OCI-LY7 (cell line): ENCODE results near the gene TMPRSS2. TPM values are rescaled to one million over a fixed set of nuclear protein-coding genes. Genes with fewer than 3 reads are reported as not detected.

Experiments used
- BruUV-seq: library from RNA; stranded (reverse); fragments of 400-500 nt; replicated peaks from 2 replicates; lab custom pipeline; 2021; lab: Mats Ljungman, UMichigan
- CTCF ChIA-PET: fragments of 300-600 bp; sonication (Branson Sonifier 250); formaldehyde crosslinking; loops from one replicate; lab custom pipeline; 2022; ENCODE audit warnings: antibody characterized with exemption; ENCODE audit not compliant: unreplicated experiment; lab: Charles Lee
- POLR2A ChIA-PET: fragments of 300-600 bp; sonication (Branson Sonifier 250); formaldehyde crosslinking; loops from one replicate; lab custom pipeline; 2022; ENCODE audit warnings: antibody characterized with exemption; lab: Charles Lee
- DNase-seq: peaks from one replicate; pipeline ENCODE4 v3.0.0-alpha.2; 2015; ENCODE audit warnings: low spot score
- H2AFZ ChIP-seq: fragments of 200-600 bp; sonication (generic), shearing (Covaris generic); 2 replicates; pipeline ENCODE4 v1.6.1; 2014; ENCODE audit warnings: mild to moderate bottlenecking, antibody characterized with exemption, low read length, moderate library complexity
- H3K27ac ChIP-seq: fragments of 200-600 bp; sonication (generic); 2 replicates; pipeline ENCODE4 v1.5.1; 2014; ENCODE audit warnings: mixed run types, low read depth, mild to moderate bottlenecking, moderate library complexity, low read length, inconsistent platforms; ENCODE audit not compliant: poor library complexity, severe bottlenecking
- H3K36me3 ChIP-seq: fragments of 200-600 bp; sonication (generic); 2 replicates; pipeline ENCODE4 v1.6.1; 2014; ENCODE audit warnings: mild to moderate bottlenecking, antibody characterized with exemption, low read length, moderate library complexity, mixed read lengths; ENCODE audit not compliant: insufficient read depth
- H3K4me1 ChIP-seq: fragments of 200-600 bp; sonication (generic); 2 replicates; pipeline ENCODE4 v1.5.1; 2014; ENCODE audit warnings: mild to moderate bottlenecking, low read length; ENCODE audit not compliant: insufficient read depth, poor library complexity, severe bottlenecking
- H3K4me2 ChIP-seq: fragments of 200-600 bp; sonication (generic); 2 replicates; pipeline ENCODE4 v1.6.1; 2014; ENCODE audit warnings: mild to moderate bottlenecking, low read length
- H3K4me3 ChIP-seq: fragments of 200-600 bp; sonication (generic); 2 replicates; pipeline ENCODE4 v1.5.1; 2014; ENCODE audit warnings: mild to moderate bottlenecking, low read depth, low read length; ENCODE audit not compliant: poor library complexity, severe bottlenecking
- H3K79me2 ChIP-seq: fragments of 200-600 bp; sonication (generic); 2 replicates; pipeline ENCODE4 v1.6.1; 2016; ENCODE audit warnings: low read depth, mild to moderate bottlenecking, low read length, moderate library complexity, mixed read lengths; ENCODE audit not compliant: insufficient read depth
- H3K9me2 ChIP-seq: fragments of 200-600 bp; sonication (generic); 2 replicates; pipeline ENCODE4 v1.6.1; 2016; ENCODE audit warnings: mild to moderate bottlenecking, low read length, mixed read lengths; ENCODE audit not compliant: insufficient read depth
- H3K9me3 ChIP-seq: fragments of 200-600 bp; sonication (generic); 2 replicates; pipeline ENCODE4 v1.6.1; 2014; ENCODE audit warnings: mild to moderate bottlenecking, mixed run types, low read length, mixed read lengths
- H4K20me1 ChIP-seq: fragments of 200-600 bp; sonication (generic); 2 replicates; pipeline ENCODE4 v1.6.1; 2014; ENCODE audit warnings: mild to moderate bottlenecking, antibody characterized with exemption, low read length, moderate library complexity, mixed read lengths; ENCODE audit not compliant: insufficient read depth
- EZH2phosphoT487 ChIP-seq: fragments of 200-600 bp; sonication (generic); IDR thresholded peaks from 2 replicates; pipeline ENCODE4 v1.6.1; 2018; ENCODE audit warnings: low read depth, borderline replicate concordance, mild to moderate bottlenecking, mixed run types, antibody characterized with exemption, low read length, moderate library complexity, mixed read lengths
- intact Hi-C: fragments of 100-400 bp; cut with micrococcal nuclease; formaldehyde crosslinking; loops from one replicate; pipeline ENCODE4 v1.10.0; 2022; ENCODE audit not compliant: unreplicated experiment
- total RNA-seq, 2 experiments: library from RNA; depleted of rRNA in 1 of 2; stranded (reverse); fragments of >200 nt in 1 of 2; shearing (Covaris generic) in 1 of 2; gene quantifications; 2 replicates each; pipeline ENCODE4 v1.2.3, GENCODE V29; 2014 to 2022
- TF ChIP-seq, protein P1 (sequence below): fragments of 200-600 bp; sonication (generic); conservative IDR thresholded peaks from 2 replicates; pipeline ENCODE4 v1.5.1; 2014; ENCODE audit warnings: mild to moderate bottlenecking, antibody characterized with exemption, low read length, moderate library complexity, mixed read lengths

TMPRSS2 gene
- total RNA-seq, 2 experiments from 2014 or later, result 0.09 TPM; not detected in 1

DNA sequence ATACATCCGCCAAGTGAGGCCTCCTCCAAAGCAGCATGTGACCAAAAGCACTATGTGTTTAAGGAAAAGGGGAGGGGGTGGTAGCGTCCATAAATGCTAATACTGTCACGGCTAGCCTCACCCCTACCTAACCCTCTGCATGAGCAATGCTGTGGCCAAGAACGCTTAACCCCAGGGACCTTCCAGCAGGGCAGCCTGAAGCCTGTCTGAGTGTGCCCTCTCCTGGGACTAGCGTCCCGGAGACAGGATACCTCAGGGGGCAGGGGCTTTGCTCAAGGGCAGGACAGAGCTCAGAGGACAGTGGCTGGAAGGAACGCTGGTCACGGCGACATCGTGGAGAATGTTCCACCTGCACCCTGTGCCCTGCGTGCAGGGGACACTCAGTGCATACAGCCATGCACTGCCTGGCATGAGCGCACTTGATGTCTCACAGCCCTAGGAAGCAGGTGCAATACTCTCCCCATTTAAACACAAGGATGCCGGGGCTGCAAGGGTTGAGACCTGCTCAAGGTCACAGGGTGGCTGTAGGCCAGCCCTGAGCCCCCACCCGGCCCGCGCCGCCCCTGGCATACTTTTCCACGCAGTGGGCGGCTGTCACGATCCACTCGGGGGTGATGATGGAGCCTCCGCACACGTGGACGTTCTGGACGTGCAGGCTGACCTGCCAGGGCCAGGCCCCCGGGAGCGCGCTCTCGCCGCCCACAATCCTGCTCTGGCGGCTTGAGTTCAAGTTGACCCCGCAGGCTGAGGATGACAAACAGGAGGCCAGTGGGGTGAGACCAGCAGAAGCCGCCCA is 35.0 kb downstream of the TMPRSS2 start:
- TF ChIP-seq EZH2phosphoT487, result no peak
- TF ChIP-seq, protein P1, sequence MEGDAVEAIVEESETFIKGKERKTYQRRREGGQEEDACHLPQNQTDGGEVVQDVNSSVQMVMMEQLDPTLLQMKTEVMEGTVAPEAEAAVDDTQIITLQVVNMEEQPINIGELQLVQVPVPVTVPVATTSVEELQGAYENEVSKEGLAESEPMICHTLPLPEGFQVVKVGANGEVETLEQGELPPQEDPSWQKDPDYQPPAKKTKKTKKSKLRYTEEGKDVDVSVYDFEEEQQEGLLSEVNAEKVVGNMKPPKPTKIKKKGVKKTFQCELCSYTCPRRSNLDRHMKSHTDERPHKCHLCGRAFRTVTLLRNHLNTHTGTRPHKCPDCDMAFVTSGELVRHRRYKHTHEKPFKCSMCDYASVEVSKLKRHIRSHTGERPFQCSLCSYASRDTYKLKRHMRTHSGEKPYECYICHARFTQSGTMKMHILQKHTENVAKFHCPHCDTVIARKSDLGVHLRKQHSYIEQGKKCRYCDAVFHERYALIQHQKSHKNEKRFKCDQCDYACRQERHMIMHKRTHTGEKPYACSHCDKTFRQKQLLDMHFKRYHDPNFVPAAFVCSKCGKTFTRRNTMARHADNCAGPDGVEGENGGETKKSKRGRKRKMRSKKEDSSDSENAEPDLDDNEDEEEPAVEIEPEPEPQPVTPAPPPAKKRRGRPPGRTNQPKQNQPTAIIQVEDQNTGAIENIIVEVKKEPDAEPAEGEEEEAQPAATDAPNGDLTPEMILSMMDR, result no peak
- no peaks in the 10 kb centered on the region for H3K79me2 ChIP-seq
- POLR2A ChIA-PET, result no interaction called here
- H3K36me3 ChIP-seq, result no peaks in the 10 kb centered on the region
- H3K4me3 ChIP-seq, result no peak overlapping the region
- no peak overlapping the region for H2AFZ ChIP-seq
- CTCF ChIA-PET, result no interaction called here
- H3K9me2 ChIP-seq, result no peaks in the 10 kb centered on the region
- no peak overlapping the region for H3K27ac ChIP-seq
- BruUV-seq, result no TSS peak
- H4K20me1 ChIP-seq, result no peaks in the 10 kb centered on the region
- H3K4me2 ChIP-seq, result no peak overlapping the region
- peaks cover 8% of the 10 kb centered on the region for H3K4me1 ChIP-seq
- no peaks in the 10 kb centered on the region for H3K9me3 ChIP-seq
- intact Hi-C loops, result no loop called here
- DNase-seq, result no peak

DNA sequence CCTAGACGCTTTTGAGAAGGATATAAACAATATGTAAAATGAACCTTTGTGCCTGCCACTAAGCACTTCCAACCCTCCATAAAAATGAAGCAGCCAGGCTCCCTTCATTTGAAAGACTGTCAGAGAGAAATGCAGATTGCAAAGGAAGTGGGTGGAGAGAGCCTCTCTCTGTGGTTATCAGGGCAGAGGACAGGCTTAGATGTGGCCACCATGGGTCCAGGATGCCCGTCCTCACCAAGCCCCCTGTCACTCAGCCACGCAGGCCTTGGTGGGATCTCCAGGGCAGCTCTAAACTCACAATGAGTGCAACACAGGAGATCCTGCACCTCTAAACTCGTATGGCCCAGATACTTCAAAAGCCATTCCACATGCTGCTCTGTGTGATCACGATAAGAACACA is 37.9 kb downstream of the TMPRSS2 start:
- Histone ChIP-seq H3K4me1 (no peaks in the 10 kb centered on the region), H3K9me2 (no peaks in the 10 kb centered on the region), H3K36me3 (no peaks in the 10 kb centered on the region), H2AFZ (no peak overlapping the region), H3K27ac (no peak overlapping the region), H3K4me3 (no peak overlapping the region), H3K9me3 (no peaks in the 10 kb centered on the region), H3K4me2 (no peak overlapping the region), H4K20me1 (no peaks in the 10 kb centered on the region), H3K79me2 (no peaks in the 10 kb centered on the region)
- TF ChIP-seq, protein P1, result no peak
- no peak for TF ChIP-seq EZH2phosphoT487
- intact Hi-C loops, result no loop called here
- CTCF ChIA-PET, result no interaction called here
- POLR2A ChIA-PET, result no interaction called here
- no TSS peak for BruUV-seq
- no peak for DNase-seq

DNA sequence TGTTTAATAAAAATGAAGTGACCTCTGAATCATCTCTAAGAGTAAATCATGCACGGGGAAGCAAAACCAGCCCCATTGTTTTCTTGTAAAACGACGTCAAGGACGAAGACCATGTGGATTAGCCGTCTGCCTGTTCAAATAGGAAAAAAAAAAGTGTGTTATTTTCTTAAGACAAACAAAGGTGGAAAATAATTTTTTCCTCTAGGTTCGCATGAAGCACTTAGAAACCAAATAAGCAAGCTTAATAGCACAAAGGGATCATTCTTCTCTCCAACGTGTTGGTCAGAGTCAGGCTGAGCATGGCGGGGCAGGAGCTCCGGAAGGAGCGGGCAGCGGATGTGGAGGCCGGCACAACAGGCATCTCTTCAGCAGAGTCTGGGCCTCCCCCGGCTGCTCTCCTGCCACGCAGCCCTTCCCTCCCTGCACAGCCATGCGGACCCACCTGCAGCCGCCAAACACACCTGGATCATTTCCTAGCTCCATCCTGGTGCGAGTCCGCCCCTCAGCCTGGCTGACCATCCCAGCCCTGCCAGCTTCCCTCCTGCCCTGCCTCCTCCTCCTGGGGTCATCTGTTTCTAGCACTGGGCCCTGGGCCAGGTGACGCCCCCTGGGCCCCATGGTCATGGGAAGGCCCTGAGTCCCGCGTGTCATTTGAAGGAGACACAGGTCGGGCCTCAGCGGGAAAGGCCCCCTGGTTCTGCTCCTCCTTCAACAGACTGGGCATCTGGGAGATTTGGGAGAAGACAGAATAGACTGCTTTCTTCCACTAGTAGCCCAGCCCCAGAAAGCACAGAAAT is 41.7 kb downstream of the TMPRSS2 start:
- Histone ChIP-seq H3K4me2 (no peak overlapping the region), H3K4me3 (no peak overlapping the region), H3K27ac (no peak overlapping the region), H3K9me2 (no peaks in the 10 kb centered on the region), H3K9me3 (no peaks in the 10 kb centered on the region), H3K36me3 (no peaks in the 10 kb centered on the region), H2AFZ (no peak overlapping the region), H3K79me2 (no peaks in the 10 kb centered on the region), H4K20me1 (no peaks in the 10 kb centered on the region), H3K4me1 (no peaks in the 10 kb centered on the region)
- POLR2A ChIA-PET, result no interaction called here
- no TSS peak for BruUV-seq
- no peak for TF ChIP-seq EZH2phosphoT487
- TF ChIP-seq, protein P1, result no peak
- DNase-seq, result no peak
- intact Hi-C loops, result no loop called here
- CTCF ChIA-PET, result interaction anchor here (0.6 kb wide), 1 partner anchor 67 kb away, joined by 3 read pairs; no protein-coding TSS in a partner anchor
